SK-N-SH treated with all-trans-retinoic acid at 6 μM for 48 hours (cell line): ENCODE data around the gene HAUS6.
"Not testable (repeated sequence)": the region's sequence is repeated elsewhere in the genome, so short reads cannot be mapped to it uniquely, and the experiment has no call there.

Experiments used
- ATAC-seq: fragments of 200-7000 bp; cut with Tn5 transposase; 3 replicates; pipeline ENCODE4 v1.9.1; 2020; ENCODE audit warnings: mild to moderate bottlenecking, moderate library complexity
- ARNTL ChIP-seq: fragments of 450-650 bp; formaldehyde crosslinking; IDR thresholded peaks from 2 replicates; pipeline ENCODE4 v1.5.0; 2020; ENCODE audit warnings: low read depth, mild to moderate bottlenecking, moderate library complexity, borderline replicate concordance
- BACH2 ChIP-seq: fragments of 250-450 bp; sonication (Bioruptor Pico); IDR thresholded peaks from 2 replicates; pipeline ENCODE4 v1.9.0; 2021; ENCODE audit warnings: mild to moderate bottlenecking, borderline replicate concordance
- CSDC2 ChIP-seq: fragments of 250-450 bp; sonication (Bioruptor Pico); IDR thresholded peaks from 2 replicates; pipeline ENCODE4 v1.5.0; 2020; ENCODE audit warnings: mild to moderate bottlenecking, moderate library complexity
- OSR1 ChIP-seq: fragments of 250-450 bp; sonication (Bioruptor Pico); IDR thresholded peaks from 2 replicates; pipeline ENCODE4 v1.8.0; 2022; ENCODE audit warnings: moderate library complexity, mild to moderate bottlenecking, inconsistent platforms
- PPARA ChIP-seq: fragments of 250-450 bp; sonication (Bioruptor Pico); IDR thresholded peaks from 2 replicates; pipeline ENCODE4 v1.5.0; 2020; ENCODE audit warnings: mild to moderate bottlenecking, borderline replicate concordance
- RARB ChIP-seq: fragments of 250-450 bp; sonication (Bioruptor Pico); IDR thresholded peaks from 2 replicates; pipeline ENCODE4 v1.8.0; 2021; ENCODE audit warnings: mild to moderate bottlenecking, moderate library complexity
- SNAI2 ChIP-seq: fragments of 250-450 bp; sonication (Bioruptor Pico); IDR thresholded peaks from 2 replicates; pipeline ENCODE4 v1.5.0; 2020; ENCODE audit warnings: mild to moderate bottlenecking, moderate library complexity
- TCF4 ChIP-seq: fragments of 250-450 bp; sonication (Bioruptor Pico); IDR thresholded peaks from 2 replicates; pipeline ENCODE4 v1.8.0; 2021; ENCODE audit warnings: mild to moderate bottlenecking, moderate library complexity, borderline replicate concordance
- TOX ChIP-seq: fragments of 250-450 bp; sonication (Bioruptor Pico); IDR thresholded peaks from 2 replicates; pipeline ENCODE4 v1.8.0; 2021; ENCODE audit warnings: mild to moderate bottlenecking, moderate library complexity, borderline replicate concordance
- ZFP3 ChIP-seq: fragments of 250-450 bp; sonication (Bioruptor Pico); IDR thresholded peaks from 2 replicates; pipeline ENCODE4 v1.5.0; 2020; ENCODE audit warnings: mild to moderate bottlenecking, moderate library complexity
- ZNF565 ChIP-seq: fragments of 450-650 bp; formaldehyde crosslinking; conservative IDR thresholded peaks from 2 replicates; pipeline ENCODE4 v1.5.0; 2020; ENCODE audit warnings: low read depth, mild to moderate bottlenecking, moderate library complexity
- ZNF70 ChIP-seq: fragments of 450-650 bp; formaldehyde crosslinking; IDR thresholded peaks from 2 replicates; pipeline ENCODE4 v1.5.0; 2020; ENCODE audit warnings: mild to moderate bottlenecking, moderate library complexity
- ZNF8 ChIP-seq: fragments of 450-650 bp; formaldehyde crosslinking; IDR thresholded peaks from 2 replicates; pipeline ENCODE4 v1.5.0; 2020; ENCODE audit warnings: mild to moderate bottlenecking, moderate library complexity
- TF ChIP-seq, protein P1 (sequence below): fragments of 250-450 bp; sonication (Bioruptor Pico); IDR thresholded peaks from 2 replicates; pipeline ENCODE4 v1.5.1; 2020; ENCODE audit warnings: low read depth, mild to moderate bottlenecking, moderate library complexity
- TF ChIP-seq, protein P2 (sequence below): fragments of 250-450 bp; sonication (Bioruptor Pico); IDR thresholded peaks from 2 replicates; pipeline ENCODE4 v1.8.0; 2021; ENCODE audit warnings: low read depth, mild to moderate bottlenecking, moderate library complexity, borderline replicate concordance
- TF ChIP-seq, protein P3 (sequence below): fragments of 250-450 bp; sonication (Bioruptor Pico); IDR thresholded peaks from 2 replicates; pipeline ENCODE4 v1.5.1; 2021; ENCODE audit warnings: mild to moderate bottlenecking, moderate library complexity
- TF ChIP-seq, protein P4 (sequence below): fragments of 250-450 bp; sonication (Bioruptor Pico); IDR thresholded peaks from 2 replicates; pipeline ENCODE4 v1.8.0; 2020; ENCODE audit warnings: mild to moderate bottlenecking, moderate library complexity, borderline replicate concordance
- TF ChIP-seq, protein P5 (sequence below): fragments of 250-450 bp; sonication (Bioruptor Pico); IDR thresholded peaks from 2 replicates; pipeline ENCODE4 v1.5.0; 2020; ENCODE audit warnings: mild to moderate bottlenecking, moderate library complexity

Gene HAUS6

DNA sequence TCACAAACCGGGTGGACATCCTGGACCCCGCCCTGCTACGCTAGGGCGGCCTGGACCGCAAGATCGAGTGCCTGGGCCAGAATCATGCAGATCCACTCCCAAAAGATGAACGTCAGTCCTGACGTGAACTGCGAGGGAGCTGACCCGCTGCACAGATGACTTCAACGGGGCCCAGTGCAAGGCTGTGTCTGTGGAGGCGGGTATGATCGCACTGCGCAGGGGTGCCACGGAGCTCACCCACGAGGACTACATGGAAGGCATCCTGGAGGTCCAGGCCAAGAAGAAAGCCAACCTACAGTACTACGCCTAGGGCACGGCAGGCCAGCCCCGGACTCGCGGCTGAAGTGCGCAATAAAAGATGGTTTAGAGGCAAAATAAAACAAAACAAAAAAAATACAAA, 74.9 kb downstream of the HAUS6 start:
- no peak for TF ChIP-seq OSR1 (CRISPR knock-in tag)
- TF ChIP-seq, protein P1, sequence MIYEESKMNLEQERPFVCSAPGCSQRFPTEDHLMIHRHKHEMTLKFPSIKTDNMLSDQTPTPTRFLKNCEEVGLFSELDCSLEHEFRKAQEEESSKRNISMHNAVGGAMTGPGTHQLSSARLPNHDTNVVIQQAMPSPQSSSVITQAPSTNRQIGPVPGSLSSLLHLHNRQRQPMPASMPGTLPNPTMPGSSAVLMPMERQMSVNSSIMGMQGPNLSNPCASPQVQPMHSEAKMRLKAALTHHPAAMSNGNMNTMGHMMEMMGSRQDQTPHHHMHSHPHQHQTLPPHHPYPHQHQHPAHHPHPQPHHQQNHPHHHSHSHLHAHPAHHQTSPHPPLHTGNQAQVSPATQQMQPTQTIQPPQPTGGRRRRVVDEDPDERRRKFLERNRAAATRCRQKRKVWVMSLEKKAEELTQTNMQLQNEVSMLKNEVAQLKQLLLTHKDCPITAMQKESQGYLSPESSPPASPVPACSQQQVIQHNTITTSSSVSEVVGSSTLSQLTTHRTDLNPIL: no peak
- ATAC-seq: no peak

DNA sequence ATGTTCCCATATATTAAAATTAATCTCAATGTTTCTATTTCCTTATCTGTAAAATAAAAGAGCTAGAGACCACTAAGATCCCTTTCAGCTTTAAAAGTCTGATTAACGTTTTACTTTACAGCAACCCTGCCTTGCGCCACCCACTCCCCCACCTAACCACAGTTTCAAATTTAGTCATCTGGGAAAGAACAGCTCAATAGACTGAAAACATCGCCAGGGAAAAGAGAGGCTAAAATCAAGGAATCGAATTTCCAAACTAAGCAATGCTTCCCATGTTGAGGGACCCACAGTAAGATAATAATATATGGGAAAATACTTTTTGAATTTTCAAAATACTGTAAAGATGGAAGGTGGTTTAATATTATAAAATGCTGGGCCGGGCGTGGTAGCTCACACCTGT, 76.3 kb downstream of the HAUS6 start:
- no peak for TF ChIP-seq SNAI2
- TF ChIP-seq, protein P1: no peak
- TF ChIP-seq, protein P2, sequence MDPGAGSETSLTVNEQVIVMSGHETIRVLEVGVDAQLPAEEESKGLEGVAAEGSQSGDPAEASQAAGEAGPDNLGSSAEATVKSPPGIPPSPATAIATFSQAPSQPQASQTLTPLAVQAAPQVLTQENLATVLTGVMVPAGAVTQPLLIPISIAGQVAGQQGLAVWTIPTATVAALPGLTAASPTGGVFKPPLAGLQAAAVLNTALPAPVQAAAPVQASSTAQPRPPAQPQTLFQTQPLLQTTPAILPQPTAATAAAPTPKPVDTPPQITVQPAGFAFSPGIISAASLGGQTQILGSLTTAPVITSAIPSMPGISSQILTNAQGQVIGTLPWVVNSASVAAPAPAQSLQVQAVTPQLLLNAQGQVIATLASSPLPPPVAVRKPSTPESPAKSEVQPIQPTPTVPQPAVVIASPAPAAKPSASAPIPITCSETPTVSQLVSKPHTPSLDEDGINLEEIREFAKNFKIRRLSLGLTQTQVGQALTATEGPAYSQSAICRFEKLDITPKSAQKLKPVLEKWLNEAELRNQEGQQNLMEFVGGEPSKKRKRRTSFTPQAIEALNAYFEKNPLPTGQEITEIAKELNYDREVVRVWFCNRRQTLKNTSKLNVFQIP: no peak
- TF ChIP-seq, all 23 proteins: peak for 0
- no peak for ATAC-seq

DNA sequence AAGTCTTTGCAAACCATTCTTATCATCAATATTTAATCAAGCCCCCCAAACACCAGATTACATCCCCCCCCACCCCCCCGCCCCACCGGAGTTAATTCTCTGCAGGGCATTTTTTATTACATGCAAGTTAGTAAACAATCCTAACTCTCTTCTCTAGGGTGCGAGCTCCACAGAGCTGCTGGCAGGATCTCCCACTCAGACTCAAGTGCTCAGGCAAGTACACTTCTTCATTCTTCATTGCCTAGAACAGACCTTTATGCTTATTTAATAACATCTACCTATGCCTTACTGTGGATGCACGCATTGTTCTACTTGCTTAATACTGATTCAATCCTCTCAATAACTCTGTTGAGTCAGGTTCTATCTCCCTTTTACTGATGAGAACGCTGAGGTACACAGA, 79.6 kb downstream of the HAUS6 start:
- ATAC-seq: no peak

DNA sequence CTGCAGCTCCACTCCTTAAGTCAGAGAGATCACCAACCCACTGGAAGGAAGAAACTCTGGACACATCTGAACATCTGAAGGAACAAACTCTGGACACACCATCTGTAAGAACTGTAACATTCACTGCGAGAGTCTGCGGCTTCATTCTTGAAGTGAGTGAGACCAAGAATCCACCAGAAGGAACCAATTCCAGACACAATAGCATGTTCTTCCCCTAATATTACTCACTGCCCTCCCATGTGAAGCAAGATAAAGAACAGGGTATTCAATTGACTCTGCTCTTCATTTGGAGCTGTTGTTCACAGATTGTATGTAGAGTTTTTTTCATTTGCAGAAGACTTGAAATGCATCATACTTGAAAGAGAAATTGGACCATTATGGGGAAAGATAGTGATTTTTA, 80.5 kb downstream of the HAUS6 start:
- TF ChIP-seq ZNF70 (CRISPR knock-in tag) (no peak), OSR1 (CRISPR knock-in tag) (no peak)
- TF ChIP-seq, protein P3, sequence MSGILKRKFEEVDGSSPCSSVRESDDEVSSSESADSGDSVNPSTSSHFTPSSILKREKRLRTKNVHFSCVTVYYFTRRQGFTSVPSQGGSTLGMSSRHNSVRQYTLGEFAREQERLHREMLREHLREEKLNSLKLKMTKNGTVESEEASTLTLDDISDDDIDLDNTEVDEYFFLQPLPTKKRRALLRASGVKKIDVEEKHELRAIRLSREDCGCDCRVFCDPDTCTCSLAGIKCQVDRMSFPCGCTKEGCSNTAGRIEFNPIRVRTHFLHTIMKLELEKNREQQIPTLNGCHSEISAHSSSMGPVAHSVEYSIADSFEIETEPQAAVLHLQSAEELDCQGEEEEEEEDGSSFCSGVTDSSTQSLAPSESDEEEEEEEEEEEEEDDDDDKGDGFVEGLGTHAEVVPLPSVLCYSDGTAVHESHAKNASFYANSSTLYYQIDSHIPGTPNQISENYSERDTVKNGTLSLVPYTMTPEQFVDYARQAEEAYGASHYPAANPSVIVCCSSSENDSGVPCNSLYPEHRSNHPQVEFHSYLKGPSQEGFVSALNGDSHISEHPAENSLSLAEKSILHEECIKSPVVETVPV: no peak
- no peak for ATAC-seq

More for the DNA sequence above, 79.6 kb downstream of the HAUS6 start:
- TF ChIP-seq ZNF8 (CRISPR knock-in tag) (no peak), PPARA (CRISPR knock-in tag) (no peak), SNAI2 (no peak), CSDC2 (CRISPR knock-in tag) (no peak), RARB (CRISPR knock-in tag) (no peak)

DNA sequence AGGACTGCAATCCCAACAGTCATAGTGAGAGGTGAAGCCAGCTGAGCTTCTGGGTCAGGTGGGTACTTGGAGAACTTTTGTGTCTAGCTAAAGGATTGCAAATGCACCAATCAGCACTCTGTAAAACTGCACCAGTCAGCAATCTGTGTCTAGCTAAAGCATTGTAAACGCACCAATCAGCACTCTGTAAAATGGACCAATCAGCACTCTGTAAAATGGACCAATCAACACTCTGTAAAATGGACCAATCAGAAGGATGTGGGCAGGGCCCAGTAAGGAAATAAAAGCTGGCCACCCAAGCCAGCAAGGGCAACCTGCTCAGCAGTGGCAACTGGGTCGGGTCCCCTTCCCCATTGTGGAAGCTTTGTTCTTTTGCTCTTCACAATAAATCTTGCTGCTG, 81.1 kb downstream of the HAUS6 start:
- not testable (repeated sequence) for ATAC-seq

DNA sequence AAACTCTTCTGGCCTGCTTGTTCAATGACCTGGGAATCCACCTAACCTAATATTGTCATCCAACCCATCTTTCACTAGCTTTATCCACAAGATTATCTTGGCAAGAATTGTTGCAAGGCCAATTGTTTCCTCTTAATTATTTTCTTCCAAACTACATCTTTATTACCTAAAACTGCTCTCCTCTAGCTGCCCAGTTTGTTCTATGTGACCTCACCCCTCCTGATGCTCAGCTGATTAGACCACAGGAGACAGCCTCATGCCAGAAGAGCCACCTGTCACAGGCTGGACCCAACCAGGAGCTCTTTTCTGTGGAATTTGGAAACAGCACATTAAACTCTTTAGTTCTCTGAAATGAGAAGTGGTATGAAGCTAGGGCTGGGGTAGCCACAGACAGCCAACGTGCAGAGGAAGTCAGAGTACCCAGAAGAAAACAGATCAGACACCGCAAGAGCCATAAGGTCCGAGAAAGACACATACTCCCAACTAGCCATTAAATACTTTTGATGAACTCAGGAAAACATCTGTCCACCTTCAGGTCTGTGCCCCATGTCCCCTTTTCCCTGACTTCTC, 81.7 kb downstream of the HAUS6 start:
- ATAC-seq: no peak
- TF ChIP-seq ZFP3: no peak
- TF ChIP-seq, protein P2: no peak
- TF ChIP-seq, protein P4, sequence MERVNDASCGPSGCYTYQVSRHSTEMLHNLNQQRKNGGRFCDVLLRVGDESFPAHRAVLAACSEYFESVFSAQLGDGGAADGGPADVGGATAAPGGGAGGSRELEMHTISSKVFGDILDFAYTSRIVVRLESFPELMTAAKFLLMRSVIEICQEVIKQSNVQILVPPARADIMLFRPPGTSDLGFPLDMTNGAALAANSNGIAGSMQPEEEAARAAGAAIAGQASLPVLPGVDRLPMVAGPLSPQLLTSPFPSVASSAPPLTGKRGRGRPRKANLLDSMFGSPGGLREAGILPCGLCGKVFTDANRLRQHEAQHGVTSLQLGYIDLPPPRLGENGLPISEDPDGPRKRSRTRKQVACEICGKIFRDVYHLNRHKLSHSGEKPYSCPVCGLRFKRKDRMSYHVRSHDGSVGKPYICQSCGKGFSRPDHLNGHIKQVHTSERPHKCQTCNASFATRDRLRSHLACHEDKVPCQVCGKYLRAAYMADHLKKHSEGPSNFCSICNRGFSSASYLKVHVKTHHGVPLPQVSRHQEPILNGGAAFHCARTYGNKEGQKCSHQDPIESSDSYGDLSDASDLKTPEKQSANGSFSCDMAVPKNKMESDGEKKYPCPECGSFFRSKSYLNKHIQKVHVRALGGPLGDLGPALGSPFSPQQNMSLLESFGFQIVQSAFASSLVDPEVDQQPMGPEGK: no peak
- TF ChIP-seq ZNF8 (CRISPR knock-in tag): no peak
- TF ChIP-seq TCF4 (CRISPR knock-in tag): no peak
- TF ChIP-seq CSDC2 (CRISPR knock-in tag): no peak
- no peak for TF ChIP-seq ZNF565 (CRISPR knock-in tag)
- no peak for TF ChIP-seq BACH2 (CRISPR knock-in tag)
- no peak for TF ChIP-seq TOX (CRISPR knock-in tag)
- no peak for TF ChIP-seq SNAI2
- no peak for TF ChIP-seq ZNF70 (CRISPR knock-in tag)
- TF ChIP-seq, protein P5, sequence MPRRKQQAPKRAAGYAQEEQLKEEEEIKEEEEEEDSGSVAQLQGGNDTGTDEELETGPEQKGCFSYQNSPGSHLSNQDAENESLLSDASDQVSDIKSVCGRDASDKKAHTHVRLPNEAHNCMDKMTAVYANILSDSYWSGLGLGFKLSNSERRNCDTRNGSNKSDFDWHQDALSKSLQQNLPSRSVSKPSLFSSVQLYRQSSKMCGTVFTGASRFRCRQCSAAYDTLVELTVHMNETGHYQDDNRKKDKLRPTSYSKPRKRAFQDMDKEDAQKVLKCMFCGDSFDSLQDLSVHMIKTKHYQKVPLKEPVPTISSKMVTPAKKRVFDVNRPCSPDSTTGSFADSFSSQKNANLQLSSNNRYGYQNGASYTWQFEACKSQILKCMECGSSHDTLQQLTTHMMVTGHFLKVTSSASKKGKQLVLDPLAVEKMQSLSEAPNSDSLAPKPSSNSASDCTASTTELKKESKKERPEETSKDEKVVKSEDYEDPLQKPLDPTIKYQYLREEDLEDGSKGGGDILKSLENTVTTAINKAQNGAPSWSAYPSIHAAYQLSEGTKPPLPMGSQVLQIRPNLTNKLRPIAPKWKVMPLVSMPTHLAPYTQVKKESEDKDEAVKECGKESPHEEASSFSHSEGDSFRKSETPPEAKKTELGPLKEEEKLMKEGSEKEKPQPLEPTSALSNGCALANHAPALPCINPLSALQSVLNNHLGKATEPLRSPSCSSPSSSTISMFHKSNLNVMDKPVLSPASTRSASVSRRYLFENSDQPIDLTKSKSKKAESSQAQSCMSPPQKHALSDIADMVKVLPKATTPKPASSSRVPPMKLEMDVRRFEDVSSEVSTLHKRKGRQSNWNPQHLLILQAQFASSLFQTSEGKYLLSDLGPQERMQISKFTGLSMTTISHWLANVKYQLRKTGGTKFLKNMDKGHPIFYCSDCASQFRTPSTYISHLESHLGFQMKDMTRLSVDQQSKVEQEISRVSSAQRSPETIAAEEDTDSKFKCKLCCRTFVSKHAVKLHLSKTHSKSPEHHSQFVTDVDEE (CRISPR knock-in tag): no peak
- no peak for TF ChIP-seq ARNTL
- TF ChIP-seq, protein P3: no peak
